Activated CD4-positive, alpha-beta T cell treated with anti-CD3 and anti-CD28 coated beads, Interleukin-2, amount 50 U/mL, for 1 hour (primary cell): ENCODE data around the gene ZNF106.

Experiments used
- DNase-seq: peaks from one replicate; pipeline ENCODE4 v3.0.0-alpha.2; 2020

The ZNF106 gene

DNA sequence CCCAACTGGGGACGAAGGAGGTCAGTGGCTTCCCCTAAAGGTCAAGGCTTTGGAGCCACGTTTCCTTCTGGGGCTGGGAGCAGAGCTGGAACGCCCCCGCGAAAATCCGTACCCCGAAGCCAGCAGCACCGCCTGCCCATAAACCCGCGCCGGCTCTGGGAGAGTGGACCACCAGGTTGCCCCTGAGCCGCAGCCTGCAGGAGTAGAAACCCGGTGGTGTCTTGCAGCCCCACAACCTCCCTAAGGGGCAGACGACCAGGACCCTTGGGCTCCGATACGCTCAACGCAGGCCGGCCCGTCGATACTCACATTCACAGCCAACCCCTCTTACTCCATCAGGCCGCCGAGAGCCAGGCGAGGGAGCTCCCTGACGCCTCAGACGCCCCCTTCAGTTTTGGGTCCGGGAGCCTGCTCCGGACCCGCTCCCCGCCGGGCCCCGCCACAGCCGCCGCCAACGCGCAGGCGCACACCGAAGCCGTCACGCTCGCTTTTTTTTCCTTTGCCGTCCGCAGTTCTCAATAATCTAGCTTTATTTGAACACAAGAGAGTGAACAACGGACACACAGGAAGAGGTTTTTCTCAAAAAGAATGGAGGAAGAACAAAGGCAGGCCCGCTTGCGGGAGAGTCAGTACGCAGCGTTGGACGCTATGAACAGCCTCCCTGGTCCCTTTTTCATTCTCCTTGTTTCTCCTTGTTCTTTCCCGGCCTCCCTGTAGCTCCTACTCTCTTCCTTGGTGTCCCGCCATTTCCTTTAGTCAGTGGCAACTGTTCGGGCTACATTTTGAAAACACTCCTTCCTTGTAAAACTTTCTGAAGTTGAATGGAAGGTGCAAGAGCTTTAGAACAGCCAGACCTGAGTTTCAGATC is at the start of gene ZNF106:
Gene ZNF106 (minus strand): TSS at position 471 of the 868 bp plus-strand sequence. CDS start 18,852 bp downstream, outside the sequence.
- peak; percentile 80 for DNase-seq

DNA sequence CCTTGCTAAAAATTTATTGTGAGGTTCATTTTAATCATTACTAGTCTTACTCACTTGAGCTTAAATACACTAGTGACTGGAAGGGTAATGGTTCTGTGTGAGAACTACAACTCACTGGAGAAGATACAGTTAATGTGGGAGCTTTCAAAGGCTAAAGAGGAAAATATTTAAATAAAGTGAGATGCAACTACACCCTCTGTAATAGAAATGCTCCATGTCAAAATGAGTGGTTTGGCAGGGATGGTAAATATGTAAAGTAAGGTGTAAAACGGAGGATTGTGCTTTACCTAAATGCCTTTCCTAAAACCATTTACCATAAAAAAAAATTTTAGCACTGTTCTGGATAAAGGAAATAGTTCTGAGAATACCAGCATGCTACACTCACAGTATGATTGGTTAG is 42.3 kb upstream of the ZNF106 start:
- DNase-seq = no peak

GRCh38 chr15:42528970-42529369 is 38.0 kb upstream of the ZNF106 start:
- no peak for DNase-seq

- no peak for DNase-seq
These were observed 32.4 kb upstream of the ZNF106 start for GRCh38 chr15:42523331-42523730.

- DNase-seq = no peak
These were observed 20.1 kb upstream of the ZNF106 start for GRCh38 chr15:42511007-42511391.

GRCh38 chr15:42510258-42511006 is 19.5 kb upstream of the ZNF106 start:
- DNase-seq = no peak

DNA sequence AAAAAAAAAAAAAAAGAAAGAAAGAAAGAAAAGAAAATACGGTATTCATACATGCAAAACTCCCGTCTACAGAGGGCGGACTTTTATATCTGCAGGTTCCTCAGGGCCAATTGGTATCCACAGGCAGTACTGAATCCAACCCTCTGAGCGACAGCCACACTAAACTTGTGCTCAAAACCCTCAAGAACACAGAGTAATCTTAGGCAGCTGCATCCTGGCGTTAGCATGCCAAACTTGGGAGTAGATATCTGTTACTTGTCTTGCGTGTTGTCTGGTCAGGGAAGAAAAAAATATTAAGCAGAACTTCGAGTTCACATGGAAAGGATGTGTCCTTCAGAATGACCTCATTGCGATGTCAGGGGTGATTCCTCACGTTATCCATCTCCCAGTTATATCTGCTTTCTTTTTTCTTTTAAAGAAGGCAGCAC is 17.3 kb upstream of the ZNF106 start:
- DNase-seq = no peak

GRCh38 chr15:42507514-42507913 is 16.6 kb upstream of the ZNF106 start:
- no peak for DNase-seq

GRCh38 chr15:42504631-42505030 is 13.7 kb upstream of the ZNF106 start:
- DNase-seq = no peak

GRCh38 chr15:42503825-42504224 is 12.9 kb upstream of the ZNF106 start:
- no peak for DNase-seq

- no peak for DNase-seq
These were observed 11.5 kb upstream of the ZNF106 start for GRCh38 chr15:42502477-42502876.

GRCh38 chr15:42499858-42500609 is 9.1 kb upstream of the ZNF106 start:
- no peak for DNase-seq

GRCh38 chr15:42498212-42499068 is 7.5 kb upstream of the ZNF106 start:
- no peak for DNase-seq

DNA sequence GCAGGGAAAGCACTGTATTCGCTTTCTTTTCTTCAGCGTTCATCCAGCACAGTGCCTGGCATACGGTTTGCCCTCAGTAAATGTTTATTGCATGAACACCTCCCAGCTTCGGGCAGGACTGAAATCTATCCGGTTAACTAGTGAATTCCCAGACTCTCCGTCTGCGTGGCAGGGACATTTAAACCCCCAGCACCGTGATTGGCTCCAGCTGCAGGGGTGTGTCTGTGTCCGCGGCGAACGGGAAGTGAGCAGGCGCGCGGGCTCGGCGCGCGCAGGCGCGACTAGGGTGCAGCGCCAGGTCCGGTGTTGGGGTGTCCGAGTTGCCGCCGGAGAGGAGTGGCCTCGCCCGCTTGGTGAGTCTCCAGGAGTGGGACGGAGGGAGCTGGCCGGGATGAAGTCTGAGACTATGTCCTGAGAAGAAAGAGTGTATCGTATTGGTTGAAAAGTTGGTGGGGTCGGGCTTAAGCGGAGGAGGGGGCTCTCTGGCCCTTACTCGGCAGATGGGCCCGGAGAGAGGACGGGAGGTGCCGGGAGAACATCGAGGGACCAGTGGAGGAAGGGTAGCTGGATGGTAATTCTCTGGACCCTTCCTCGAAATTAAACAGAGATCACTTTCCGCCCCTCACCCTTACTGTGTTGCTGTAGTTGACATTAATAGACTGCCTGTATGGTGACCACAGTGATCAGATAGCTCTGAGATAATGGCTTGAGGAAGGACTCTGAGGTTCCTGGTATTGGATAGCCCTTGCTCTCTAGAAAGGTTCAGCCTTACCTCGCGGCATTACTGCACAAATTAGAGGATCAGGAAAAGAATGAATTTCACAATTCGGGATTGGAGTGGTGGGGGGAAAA is 4.6 kb upstream of the ZNF106 start, which contains the start of gene SNAP23:
Gene SNAP23 (plus strand): TSS at position 274 of the 852 bp plus-strand sequence. CDS start 16,213 bp downstream, outside the sequence.
- peak; percentile 71 for DNase-seq

DNA sequence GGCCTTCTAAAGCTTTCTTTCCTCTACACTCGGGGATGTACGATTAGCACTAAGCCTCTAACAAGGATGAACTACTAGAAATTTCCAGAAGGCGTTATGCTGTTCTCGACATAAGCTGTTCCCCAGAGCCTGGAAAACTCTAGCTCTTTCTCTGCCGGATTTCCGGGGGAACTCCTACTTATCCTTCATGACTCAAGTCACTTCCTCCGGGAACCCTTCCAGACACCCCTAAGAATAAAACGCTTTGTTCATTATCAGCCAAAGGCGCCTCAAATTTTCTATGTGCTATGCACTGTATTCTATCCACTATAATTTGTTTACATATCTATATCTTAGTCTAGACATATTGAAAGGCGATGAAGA is 4.0 kb upstream of the ZNF106 start:
- no peak for DNase-seq

DNA sequence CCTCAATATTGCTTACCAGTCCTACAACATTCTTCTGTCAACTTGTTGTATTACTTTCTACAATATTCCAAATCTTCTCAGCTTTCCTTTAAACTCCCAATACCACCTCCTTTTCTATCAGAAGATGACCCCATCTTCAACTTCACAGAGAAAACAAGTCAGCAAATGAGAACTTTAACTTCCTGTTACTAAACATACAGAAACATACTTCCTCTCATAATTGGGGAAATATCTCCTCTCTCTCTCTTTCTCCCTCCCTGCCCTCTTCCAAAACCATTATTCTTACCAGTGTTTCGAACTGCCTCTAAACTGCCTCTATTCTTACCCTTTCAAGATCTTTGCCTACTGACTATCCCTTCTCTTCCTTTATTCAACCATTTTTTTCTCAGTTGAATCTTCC is 2.7 kb upstream of the ZNF106 start:
- no peak for DNase-seq

DNA sequence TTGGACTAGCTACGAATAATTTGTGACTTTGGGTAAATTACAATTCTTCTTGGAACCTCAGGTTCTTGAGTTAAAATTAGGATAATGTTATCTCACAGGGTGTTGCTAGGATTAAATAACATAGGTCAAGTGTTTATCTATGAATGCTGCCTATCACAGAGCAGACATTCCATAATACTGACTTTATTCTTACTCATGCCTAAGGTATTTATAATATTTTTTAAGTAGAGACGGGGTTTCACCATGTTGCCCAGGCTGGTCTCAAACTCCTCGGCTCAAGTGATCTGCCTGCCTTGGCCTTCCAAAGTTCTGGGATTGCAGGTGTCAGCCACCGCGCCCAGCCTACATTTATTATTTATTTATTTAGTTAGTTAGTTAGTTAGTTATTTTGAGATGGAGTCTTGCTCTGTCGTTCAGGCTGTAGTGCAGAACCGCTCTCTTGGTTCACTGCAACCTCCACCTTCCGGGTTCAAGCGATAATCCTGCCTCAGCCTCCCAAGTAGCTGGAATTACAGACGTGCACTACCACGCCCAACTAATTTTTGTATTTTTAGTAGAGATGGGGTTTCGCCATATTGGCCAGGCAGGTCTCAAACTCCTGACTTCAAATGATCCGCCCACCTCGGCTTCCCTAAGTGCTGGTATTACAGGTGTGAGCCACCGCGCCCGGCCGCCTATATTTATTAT is 741 bp upstream of the ZNF106 start:
- DNase-seq = no peak

DNA sequence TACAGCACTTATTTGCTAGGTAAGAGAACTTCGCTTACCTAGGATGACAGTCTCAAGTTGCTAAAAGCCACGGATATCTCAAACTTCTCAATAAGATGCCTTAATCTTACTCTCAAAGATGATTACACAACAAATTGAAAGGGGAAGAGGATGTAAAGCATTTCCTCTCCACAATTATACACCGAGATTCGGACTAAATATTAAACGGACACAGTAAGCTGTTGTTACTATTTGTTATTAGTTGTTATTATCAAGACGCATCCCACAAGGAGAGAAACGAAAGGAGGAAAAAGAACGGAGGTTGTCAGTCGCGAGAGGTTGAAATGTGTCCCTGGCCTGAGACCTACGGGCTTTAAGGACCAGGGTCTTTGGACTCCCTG is 660 bp downstream of the ZNF106 start:
- DNase-seq = no peak

GRCh38 chr15:42483677-42484076 is 7.3 kb downstream of the ZNF106 start:
- DNase-seq = no peak

DNA sequence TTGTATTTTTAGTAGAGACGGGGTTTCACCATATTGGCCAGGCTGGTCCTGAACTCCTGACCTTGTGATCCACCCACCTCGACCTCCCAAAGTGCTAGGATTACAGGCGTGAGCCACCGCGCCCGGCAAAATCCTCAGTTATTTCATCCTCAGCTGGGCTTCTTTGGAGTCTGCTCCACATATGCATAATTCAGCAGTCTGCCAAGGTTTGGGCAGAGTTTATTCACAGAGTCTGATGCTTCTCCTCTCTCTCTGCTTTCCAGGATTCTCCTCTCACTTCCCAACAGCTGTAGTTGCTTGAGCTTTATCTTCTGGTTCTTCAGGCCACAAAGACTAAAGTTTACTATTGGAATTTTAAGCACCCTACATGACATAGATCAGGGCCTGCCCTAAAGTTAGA is 8.2 kb downstream of the ZNF106 start:
- DNase-seq = no peak

DNA sequence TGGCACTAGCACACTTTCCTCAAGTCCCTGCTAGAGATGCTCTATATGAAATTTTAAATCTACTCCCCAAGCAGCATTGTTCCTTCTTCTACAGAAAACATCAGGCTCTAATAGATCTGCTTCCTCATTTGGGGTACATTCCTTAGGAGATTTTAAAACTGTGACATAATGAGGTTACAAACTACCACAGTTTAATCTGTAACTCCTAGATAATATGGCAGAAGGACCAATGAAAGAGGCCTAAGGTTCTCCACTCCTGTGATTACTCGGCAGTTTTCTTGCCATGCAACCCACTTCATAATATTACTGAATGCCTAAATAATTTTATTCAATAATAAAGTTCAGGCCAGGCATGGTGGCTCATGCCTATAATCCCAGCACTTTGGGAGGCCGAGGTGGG is 16.1 kb downstream of the ZNF106 start:
- no peak for DNase-seq
